Sigmoid colon (tissue), 4 donors: ENCODE measurements around the gene TUBA3E.

Experiments
- EP300 ChIP-seq, 4 donors: sonication (generic); formaldehyde crosslinking; IDR thresholded peaks; one replicate each; pipeline ENCODE4 v1.6.1; 2017; ENCODE audit warnings: antibody characterized with exemption in 4 of 4
- POLR2A ChIP-seq, 2 donors: fragments of 450-650 bp; IDR thresholded peaks; one replicate each; pipeline ENCODE4 v1.6.1; 2016; ENCODE audit warnings: antibody characterized with exemption in 2 of 2, mild to moderate bottlenecking in 2 of 2, moderate library complexity in 2 of 2
- TF ChIP-seq, protein P1 (sequence below), 4 experiments: fragments of 450-650 bp in 3 of 4; fragments of 200-600 bp in 1 of 4; IDR thresholded peaks; one replicate each; pipeline ENCODE4 v1.5.1; 2016 to 2019; ENCODE audit warnings: antibody characterized with exemption in 4 of 4, mild to moderate bottlenecking in 3 of 4, moderate library complexity in 2 of 4

GRCh38 chr2:130185436-130185835 lies 12.8 kb downstream of the TUBA3E start:
- TF ChIP-seq POLR2A (IDR thresholded peaks at IDR 0.05) (no peak), EP300 (IDR thresholded peaks at IDR 0.05) (no peak)
- TF ChIP-seq, protein P1, sequence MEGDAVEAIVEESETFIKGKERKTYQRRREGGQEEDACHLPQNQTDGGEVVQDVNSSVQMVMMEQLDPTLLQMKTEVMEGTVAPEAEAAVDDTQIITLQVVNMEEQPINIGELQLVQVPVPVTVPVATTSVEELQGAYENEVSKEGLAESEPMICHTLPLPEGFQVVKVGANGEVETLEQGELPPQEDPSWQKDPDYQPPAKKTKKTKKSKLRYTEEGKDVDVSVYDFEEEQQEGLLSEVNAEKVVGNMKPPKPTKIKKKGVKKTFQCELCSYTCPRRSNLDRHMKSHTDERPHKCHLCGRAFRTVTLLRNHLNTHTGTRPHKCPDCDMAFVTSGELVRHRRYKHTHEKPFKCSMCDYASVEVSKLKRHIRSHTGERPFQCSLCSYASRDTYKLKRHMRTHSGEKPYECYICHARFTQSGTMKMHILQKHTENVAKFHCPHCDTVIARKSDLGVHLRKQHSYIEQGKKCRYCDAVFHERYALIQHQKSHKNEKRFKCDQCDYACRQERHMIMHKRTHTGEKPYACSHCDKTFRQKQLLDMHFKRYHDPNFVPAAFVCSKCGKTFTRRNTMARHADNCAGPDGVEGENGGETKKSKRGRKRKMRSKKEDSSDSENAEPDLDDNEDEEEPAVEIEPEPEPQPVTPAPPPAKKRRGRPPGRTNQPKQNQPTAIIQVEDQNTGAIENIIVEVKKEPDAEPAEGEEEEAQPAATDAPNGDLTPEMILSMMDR (IDR thresholded peaks at IDR 0.05), result no peak
